PFSK-1 (cell line): Measurements from ENCODE around the gene SASH1.

ENCODE experiments used
- FOXP2 ChIP-seq: optimal IDR thresholded peaks from 2 replicates; pipeline ENCODE3; 2011; ENCODE audit warnings: borderline replicate concordance, control low read depth, inconsistent platforms; ENCODE audit not compliant: insufficient read depth; ENCODE audit errors: extremely low read length, extremely low read depth
- POLR2AphosphoS5 ChIP-seq: IDR thresholded peaks from 2 replicates; pipeline ENCODE4 v1.6.1; 2012; ENCODE audit warnings: low read depth, mild to moderate bottlenecking, control low read depth, low read length, moderate library complexity
- REST ChIP-seq, 2 experiments: IDR thresholded peaks; 2 replicates each; pipeline versions ENCODE4 v1.6.1 to v1.8.0; 2011 to 2012; ENCODE audit warnings: low read depth in 2 of 2, low read length in 2 of 2, control low read depth in 1 of 2, inconsistent platforms in 1 of 2, mild to moderate bottlenecking in 1 of 2, moderate library complexity in 1 of 2; ENCODE audit not compliant: insufficient read depth in 1 of 2
- TAF1 ChIP-seq: IDR thresholded peaks from 2 replicates; pipeline ENCODE4 v1.6.1; 2012; ENCODE audit warnings: low read length, control low read depth, borderline replicate concordance; ENCODE audit not compliant: insufficient read depth

- no peak for TF ChIP-seq FOXP2
- no peak for TF ChIP-seq REST (IDR thresholded peaks at IDR 0.05; ENCODE audit: insufficient read depth in 1 of 2, low read depth in 2 of 2, low read length in 2 of 2)
- no peak for TF ChIP-seq TAF1
- no peak for TF ChIP-seq POLR2AphosphoS5
These were observed 79.4 kb downstream of the SASH1 start for GRCh38 chr6:148422085-148422484.
